ENCODE results near the gene DPP6. TPM values are rescaled to one million over a fixed set of nuclear protein-coding genes. Genes with fewer than 3 reads are reported as not detected.

DPP6 gene
- total and polyA plus RNA-seq, 2 donors (not counting 1 experiment from before 2014, with no cell fraction given) = not detected

DNA sequence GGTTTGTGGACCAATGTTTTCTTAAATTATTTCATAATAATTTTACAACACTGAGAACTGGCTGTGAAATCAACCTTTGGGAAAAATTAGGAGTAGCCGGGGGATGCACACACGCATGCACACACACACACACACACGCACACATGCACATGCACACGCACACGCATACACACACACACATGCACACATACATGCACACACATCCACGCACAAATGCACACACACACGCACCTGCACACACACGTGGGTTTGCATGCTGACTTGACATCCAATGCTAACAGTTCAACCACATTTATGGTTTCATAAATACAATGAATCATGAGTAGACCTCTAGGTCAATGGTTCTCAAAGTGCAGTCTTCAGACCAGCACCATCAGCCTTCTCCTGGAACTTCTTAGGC is 354.1 kb downstream of the DPP6 start:
- Histone ChIP-seq H3K9me3 (ENCODE audit: control extremely low read depth in 1 of 3, control insufficient read depth in 2 of 3, insufficient read depth in 1 of 3, low read length in 2 of 3) (peaks cover 0 to 11% (median 0%) of the 10 kb centered on the region in 3 donors), H2AFZ (ENCODE audit: insufficient read depth, low read depth, low read length, poor library complexity, severe bottlenecking) (no peak overlapping the region), H3K4me3 (ENCODE audit: control extremely low read depth in 1 of 5, extremely low read depth in 1 of 5, insufficient read depth in 1 of 5, low read depth in 2 of 5, low read length in 4 of 5) (no peak overlapping the region), H3K27ac (ENCODE audit: low read length in 2 of 2) (no peak overlapping the region), H3K4me1 (ENCODE audit: control insufficient read depth in 2 of 2, insufficient read depth in 2 of 2, low read length in 2 of 2) (no peaks in the 10 kb centered on the region), H3K27me3 (replicated peaks in 1 of 4; ENCODE audit: control extremely low read depth in 1 of 4, control insufficient read depth in 3 of 4, insufficient read depth in 4 of 4, low read length in 3 of 4) (no peaks in the 10 kb centered on the region), H3K9ac (ENCODE audit: low read length) (no peak overlapping the region), H4K20me1 (ENCODE audit: control insufficient read depth, insufficient read depth, low read length, poor library complexity, severe bottlenecking) (no peaks in the 10 kb centered on the region), H3K79me2 (ENCODE audit: control insufficient read depth, insufficient read depth, low read length) (no peaks in the 10 kb centered on the region), H3K36me3 (replicated peaks in 1 of 2; ENCODE audit: control extremely low read depth in 1 of 2, control insufficient read depth in 1 of 2, extremely low read depth in 1 of 2, insufficient read depth in 2 of 2, low read length in 1 of 2) (no peaks in the 10 kb centered on the region), H3K4me2 (replicated peaks; ENCODE audit: low read depth, low read length, poor library complexity, severe bottlenecking) (no peak overlapping the region)
- no peaks in the 10 kb centered on the region for H3K4me1 Mint-ChIP-seq
- POLR2A ChIA-PET = no interaction called here
- peaks cover 6% of the 10 kb centered on the region for H3K9me3 Mint-ChIP-seq (ENCODE audit: insufficient read depth)
- H3K4me3 Mint-ChIP-seq = no peak overlapping the region
- intact Hi-C loops (cut with micrococcal nuclease) = no loop called here
- ATAC-seq (ENCODE audit: low read depth) (no peak), DNase-seq (no peak)
- no peak overlapping the region for H3K27ac Mint-ChIP-seq
- no peaks in the 10 kb centered on the region for H3K27me3 Mint-ChIP-seq
- TF ChIP-seq, protein P1, sequence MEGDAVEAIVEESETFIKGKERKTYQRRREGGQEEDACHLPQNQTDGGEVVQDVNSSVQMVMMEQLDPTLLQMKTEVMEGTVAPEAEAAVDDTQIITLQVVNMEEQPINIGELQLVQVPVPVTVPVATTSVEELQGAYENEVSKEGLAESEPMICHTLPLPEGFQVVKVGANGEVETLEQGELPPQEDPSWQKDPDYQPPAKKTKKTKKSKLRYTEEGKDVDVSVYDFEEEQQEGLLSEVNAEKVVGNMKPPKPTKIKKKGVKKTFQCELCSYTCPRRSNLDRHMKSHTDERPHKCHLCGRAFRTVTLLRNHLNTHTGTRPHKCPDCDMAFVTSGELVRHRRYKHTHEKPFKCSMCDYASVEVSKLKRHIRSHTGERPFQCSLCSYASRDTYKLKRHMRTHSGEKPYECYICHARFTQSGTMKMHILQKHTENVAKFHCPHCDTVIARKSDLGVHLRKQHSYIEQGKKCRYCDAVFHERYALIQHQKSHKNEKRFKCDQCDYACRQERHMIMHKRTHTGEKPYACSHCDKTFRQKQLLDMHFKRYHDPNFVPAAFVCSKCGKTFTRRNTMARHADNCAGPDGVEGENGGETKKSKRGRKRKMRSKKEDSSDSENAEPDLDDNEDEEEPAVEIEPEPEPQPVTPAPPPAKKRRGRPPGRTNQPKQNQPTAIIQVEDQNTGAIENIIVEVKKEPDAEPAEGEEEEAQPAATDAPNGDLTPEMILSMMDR (IDR thresholded peaks at IDR 0.05) = no peak
- TF ChIP-seq EZH2 (IDR thresholded peaks at IDR 0.05; ENCODE audit: borderline replicate concordance, insufficient read depth, low read depth, low read length, poor library complexity, severe bottlenecking) = no peak
- CTCF ChIA-PET = no interaction called here
- WGBS (ENCODE audit: insufficient coverage) = 90% methylated on average over 8 of the region's 8 CpGs

DNA sequence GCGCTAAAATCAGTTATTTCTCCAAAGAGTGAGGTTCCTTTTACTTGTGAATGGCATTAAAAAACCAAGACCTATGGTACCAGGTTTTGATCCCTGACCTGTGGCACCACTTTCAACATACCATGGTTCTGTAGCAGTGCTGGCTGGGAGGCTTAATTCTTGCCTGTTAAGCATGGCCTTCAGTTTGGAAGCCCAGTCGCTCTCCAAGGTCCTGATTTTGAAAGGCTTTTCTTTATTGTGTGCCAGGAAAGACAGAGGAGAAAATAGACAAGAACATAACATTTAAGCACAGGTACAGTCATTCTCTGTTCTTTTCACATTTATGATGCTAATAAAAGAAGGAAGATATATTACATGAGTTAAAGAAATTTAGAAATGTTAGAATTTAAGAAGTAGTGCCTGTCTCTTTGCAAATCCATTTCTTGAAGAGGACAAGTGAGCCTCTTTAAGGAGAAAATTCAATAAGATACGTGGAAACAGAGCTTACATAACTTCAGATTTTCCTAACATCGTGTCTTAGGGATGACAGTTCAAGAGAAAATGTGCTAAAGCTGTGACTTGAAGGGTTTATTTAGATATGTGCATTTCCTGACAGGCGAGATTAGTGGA is 357.6 kb downstream of the DPP6 start:
- H3K27ac Mint-ChIP-seq = no peak overlapping the region
- DNase-seq (no peak), ATAC-seq (ENCODE audit: low read depth) (no peak)
- H3K9me3 Mint-ChIP-seq (ENCODE audit: insufficient read depth) = peaks cover 2% of the 10 kb centered on the region
- intact Hi-C loops (cut with micrococcal nuclease) = no loop called here
- POLR2A ChIA-PET = no interaction called here
- no peaks in the 10 kb centered on the region for H3K79me2 ChIP-seq (ENCODE audit: control insufficient read depth, insufficient read depth, low read length)
- H3K27me3 ChIP-seq (replicated peaks in 1 of 4; ENCODE audit: control extremely low read depth in 1 of 4, control insufficient read depth in 3 of 4, insufficient read depth in 4 of 4, low read length in 3 of 4) = no peaks in the 10 kb centered on the region
- H3K4me1 ChIP-seq (ENCODE audit: control insufficient read depth in 2 of 2, insufficient read depth in 2 of 2, low read length in 2 of 2) = no peaks in the 10 kb centered on the region
- H3K9me3 ChIP-seq (ENCODE audit: control extremely low read depth in 1 of 3, control insufficient read depth in 2 of 3, insufficient read depth in 1 of 3, low read length in 2 of 3) = peaks cover 0 to 12% (median 0%) of the 10 kb centered on the region in 3 donors
- H3K36me3 ChIP-seq (replicated peaks in 1 of 2; ENCODE audit: control extremely low read depth in 1 of 2, control insufficient read depth in 1 of 2, extremely low read depth in 1 of 2, insufficient read depth in 2 of 2, low read length in 1 of 2) = no peaks in the 10 kb centered on the region
- H3K4me2 ChIP-seq (replicated peaks; ENCODE audit: low read depth, low read length, poor library complexity, severe bottlenecking) = no peak overlapping the region
- H3K27ac ChIP-seq (ENCODE audit: low read length in 2 of 2) = no peak overlapping the region
- H3K4me3 ChIP-seq (ENCODE audit: control extremely low read depth in 1 of 5, extremely low read depth in 1 of 5, insufficient read depth in 1 of 5, low read depth in 2 of 5, low read length in 4 of 5) = no peak overlapping the region
- no peaks in the 10 kb centered on the region for H3K4me1 Mint-ChIP-seq
- CTCF ChIA-PET = no interaction called here
- H2AFZ ChIP-seq (ENCODE audit: insufficient read depth, low read depth, low read length, poor library complexity, severe bottlenecking) = no peak overlapping the region
- no peak overlapping the region for H3K4me3 Mint-ChIP-seq
- H4K20me1 ChIP-seq (ENCODE audit: control insufficient read depth, insufficient read depth, low read length, poor library complexity, severe bottlenecking) = no peaks in the 10 kb centered on the region
- H3K27me3 Mint-ChIP-seq = no peaks in the 10 kb centered on the region
- no peak overlapping the region for H3K9ac ChIP-seq (ENCODE audit: low read length)
- TF ChIP-seq, protein P1 (IDR thresholded peaks at IDR 0.05) = no peak
- TF ChIP-seq EZH2 (IDR thresholded peaks at IDR 0.05; ENCODE audit: borderline replicate concordance, insufficient read depth, low read depth, low read length, poor library complexity, severe bottlenecking) = no peak
- 100% methylated on average over 1 of the region's 5 CpGs for WGBS (ENCODE audit: insufficient coverage)

Data from B cell (primary cell).